Activated CD4-positive, alpha-beta T cell treated with anti-CD3 and anti-CD28 coated beads, Interleukin-2, amount 50 U/mL, for 48 hours (primary cell): ENCODE data around the gene EEF1AKMT4.

Source experiments
- DNase-seq, 2 experiments: peaks; one replicate each; pipeline ENCODE4 v3.0.0-alpha.2; 2020

Gene EEF1AKMT4

GRCh38 chr3:184305577-184305976 is 56.1 kb downstream of the EEF1AKMT4 start:
- DNase-seq: no peak

- no peak for DNase-seq
Measured at GRCh38 chr3:184306341-184306972, 57.0 kb downstream of the EEF1AKMT4 start.

- DNase-seq: no peak
Measured at GRCh38 chr3:184307915-184308314, 58.4 kb downstream of the EEF1AKMT4 start.
